Chondrocyte (in vitro differentiated cells): ENCODE data around the gene ANK2. TPM values are rescaled to one million over a fixed set of nuclear protein-coding genes. Genes with fewer than 3 reads are reported as not detected.

Source experiments
- DNase-seq: peaks from one replicate; pipeline ENCODE4 v3.0.0; 2021; ENCODE audit warnings: mixed read lengths, low spot score
- H3K27ac Mint-ChIP-seq: one replicate; pipeline ENCODE4 v1.8.0; 2021; ENCODE audit warnings: mild to moderate bottlenecking, moderate library complexity, mixed read lengths; ENCODE audit not compliant: unreplicated experiment
- H3K27me3 Mint-ChIP-seq: 2 replicates; pipeline ENCODE4 v1.8.0; 2021; ENCODE audit warnings: low read depth, mixed read lengths
- H3K36me3 Mint-ChIP-seq: 2 replicates; pipeline ENCODE4 v1.8.0; 2021; ENCODE audit warnings: low read depth, mixed read lengths
- H3K4me1 Mint-ChIP-seq: 2 replicates; pipeline ENCODE4 v1.8.0; 2021; ENCODE audit warnings: low read depth, mild to moderate bottlenecking, mixed read lengths
- H3K4me3 Mint-ChIP-seq: one replicate; pipeline ENCODE4 v1.8.0; 2021; ENCODE audit warnings: mild to moderate bottlenecking, moderate library complexity, mixed read lengths; ENCODE audit not compliant: unreplicated experiment
- H3K9me3 Mint-ChIP-seq: 2 replicates; pipeline ENCODE4 v1.8.0; 2021; ENCODE audit warnings: low read depth, mixed read lengths
- CTCF ChIP-seq: fragments of 200-600 bp; sonication (generic); IDR thresholded peaks from 2 replicates; pipeline ENCODE4 v1.5.0; 2021; ENCODE audit warnings: antibody characterized with exemption, mild to moderate bottlenecking, moderate library complexity
- total RNA-seq: library from RNA; stranded (reverse); gene quantifications from 3 replicates; pipeline ENCODE4 v1.2.1, GENCODE V29; 2021

Gene ANK2
- total RNA-seq, 1 donor from 2014 or later = 71.2 TPM

GRCh38 chr4:113187358-113187757 lies 137.9 kb downstream of the ANK2 start:
- Mint-ChIP-seq H3K36me3 (no peaks in the 10 kb centered on the region), H3K27ac (peak overlapping the region; percentile 60), H3K4me1 (peaks cover 16% of the 10 kb centered on the region), H3K9me3 (no peaks in the 10 kb centered on the region), H3K27me3 (no peaks in the 10 kb centered on the region), H3K4me3 (no peak overlapping the region)
- no peak for TF ChIP-seq CTCF
- no peak for DNase-seq

- DNase-seq = no peak
- no peaks in the 10 kb centered on the region for H3K27me3 Mint-ChIP-seq
- H3K4me1 Mint-ChIP-seq = peaks cover 16% of the 10 kb centered on the region
- H3K27ac Mint-ChIP-seq = no peak overlapping the region
- H3K9me3 Mint-ChIP-seq = no peaks in the 10 kb centered on the region
- H3K4me3 Mint-ChIP-seq = no peak overlapping the region
- no peak for TF ChIP-seq CTCF
- H3K36me3 Mint-ChIP-seq = no peaks in the 10 kb centered on the region
These were observed 140.1 kb downstream of the ANK2 start for GRCh38 chr4:113189546-113189945.

- no peak for TF ChIP-seq CTCF
- no peaks in the 10 kb centered on the region for H3K27me3 Mint-ChIP-seq
- peaks cover 19% of the 10 kb centered on the region for H3K4me1 Mint-ChIP-seq
- no peaks in the 10 kb centered on the region for H3K9me3 Mint-ChIP-seq
- DNase-seq = no peak
- H3K27ac Mint-ChIP-seq = no peak overlapping the region
- H3K36me3 Mint-ChIP-seq = no peaks in the 10 kb centered on the region
- no peak overlapping the region for H3K4me3 Mint-ChIP-seq
These were observed 159.7 kb downstream of the ANK2 start for GRCh38 chr4:113209153-113209552.

GRCh38 chr4:113209652-113210320 lies 160.3 kb downstream of the ANK2 start:
- no peak overlapping the region for H3K4me3 Mint-ChIP-seq
- H3K36me3 Mint-ChIP-seq = no peaks in the 10 kb centered on the region
- no peaks in the 10 kb centered on the region for H3K27me3 Mint-ChIP-seq
- H3K4me1 Mint-ChIP-seq = peaks cover 22% of the 10 kb centered on the region
- no peak for TF ChIP-seq CTCF
- no peak for DNase-seq
- H3K27ac Mint-ChIP-seq = no peak overlapping the region
- no peaks in the 10 kb centered on the region for H3K9me3 Mint-ChIP-seq

- DNase-seq = no peak
- Mint-ChIP-seq H3K4me1 (peaks cover 24% of the 10 kb centered on the region), H3K36me3 (peaks cover 2% of the 10 kb centered on the region), H3K27me3 (no peaks in the 10 kb centered on the region), H3K9me3 (peaks cover 1% of the 10 kb centered on the region), H3K4me3 (no peak overlapping the region), H3K27ac (no peak overlapping the region)
- no peak for TF ChIP-seq CTCF
These were observed 163.2 kb downstream of the ANK2 start for GRCh38 chr4:113212613-113213012.
